ENCODE results near the gene ZNF750.

The ZNF750 gene

DNA sequence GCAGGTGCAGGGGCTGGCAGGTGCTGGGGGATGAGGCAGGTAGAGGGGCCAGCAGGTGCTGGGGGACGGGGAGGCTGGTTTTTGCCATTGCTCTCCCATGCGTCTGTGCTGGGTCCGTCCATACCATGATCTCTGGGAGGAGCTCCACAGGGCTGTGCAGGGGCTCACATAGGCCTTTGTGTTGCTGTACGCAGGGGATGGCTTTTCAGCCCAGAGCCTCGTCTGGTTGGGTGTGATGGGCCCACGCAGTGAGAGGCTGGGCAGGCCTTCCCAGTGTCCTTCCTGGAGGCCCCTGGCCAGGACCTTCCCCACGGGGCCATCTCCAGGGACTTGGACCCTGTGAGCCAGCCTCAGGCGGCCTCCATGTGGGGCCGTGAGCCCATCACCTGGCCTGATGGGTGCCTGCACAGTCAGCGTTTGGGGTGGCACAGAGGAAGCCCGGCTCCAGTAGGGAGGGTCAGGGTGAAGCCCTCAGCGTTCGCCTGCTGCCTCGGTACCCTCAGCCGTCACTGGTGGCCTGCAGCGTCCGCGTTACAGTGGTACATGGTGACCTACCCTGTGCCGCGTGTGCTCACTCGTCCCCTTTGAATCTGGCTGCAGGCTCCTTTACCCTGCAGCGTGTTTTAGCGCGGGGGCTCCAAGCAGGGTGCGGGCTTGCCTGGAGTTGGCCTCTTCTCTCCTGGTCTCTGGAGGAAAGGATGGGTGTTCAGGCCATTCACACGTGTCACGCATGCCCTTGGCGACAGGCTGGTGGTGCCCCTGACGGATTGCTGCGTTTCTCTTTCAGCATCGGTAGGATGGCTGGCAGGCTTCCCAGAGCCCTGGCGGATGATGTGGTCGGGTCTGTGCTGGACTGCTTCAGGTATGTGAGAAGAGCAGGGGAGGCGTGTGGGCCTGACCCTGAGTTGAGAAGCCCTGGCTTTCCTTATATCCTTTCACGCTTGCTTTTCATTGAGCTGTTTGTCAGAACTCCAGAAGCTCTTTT lies 30.6 kb downstream of the ZNF750 start:
- Histone ChIP-seq H3K27me3 (no peaks in the 10 kb centered on the region), H3K36me3 (peaks cover 16% of the 10 kb centered on the region)

DNA sequence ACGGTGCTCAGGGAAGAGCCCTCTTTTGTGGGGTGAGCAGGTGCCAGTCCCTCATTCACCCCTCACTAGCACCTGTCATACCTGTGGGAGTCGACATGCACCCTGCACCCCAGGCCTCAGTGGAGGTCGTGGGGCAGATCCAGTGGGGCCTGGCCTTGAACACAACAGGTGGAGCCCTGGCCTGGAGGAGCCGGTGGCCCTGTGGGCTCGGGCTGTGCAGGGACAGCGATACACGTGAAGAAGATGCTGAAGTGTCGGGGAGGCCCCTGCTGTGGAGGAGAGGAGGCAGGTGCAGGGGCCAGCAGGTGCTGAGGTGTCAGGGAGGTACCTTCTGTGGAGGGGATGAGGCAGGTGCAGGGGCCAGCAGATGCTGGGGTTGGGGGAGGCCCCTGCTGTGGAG lies 31.8 kb downstream of the ZNF750 start:
- no peaks in the 10 kb centered on the region for H3K4me1 ChIP-seq (ENCODE audit: control insufficient read depth in 1 of 2, insufficient read depth in 1 of 2, low read depth in 1 of 2, low read length in 1 of 2)
- H3K36me3 ChIP-seq, result peaks cover 16% of the 10 kb centered on the region
- H3K27ac ChIP-seq, result no peak overlapping the region
- H3K4me3 ChIP-seq (ENCODE audit: low read depth in 1 of 2, low read length in 1 of 2), result no peak overlapping the region
- TF ChIP-seq, protein P1, sequence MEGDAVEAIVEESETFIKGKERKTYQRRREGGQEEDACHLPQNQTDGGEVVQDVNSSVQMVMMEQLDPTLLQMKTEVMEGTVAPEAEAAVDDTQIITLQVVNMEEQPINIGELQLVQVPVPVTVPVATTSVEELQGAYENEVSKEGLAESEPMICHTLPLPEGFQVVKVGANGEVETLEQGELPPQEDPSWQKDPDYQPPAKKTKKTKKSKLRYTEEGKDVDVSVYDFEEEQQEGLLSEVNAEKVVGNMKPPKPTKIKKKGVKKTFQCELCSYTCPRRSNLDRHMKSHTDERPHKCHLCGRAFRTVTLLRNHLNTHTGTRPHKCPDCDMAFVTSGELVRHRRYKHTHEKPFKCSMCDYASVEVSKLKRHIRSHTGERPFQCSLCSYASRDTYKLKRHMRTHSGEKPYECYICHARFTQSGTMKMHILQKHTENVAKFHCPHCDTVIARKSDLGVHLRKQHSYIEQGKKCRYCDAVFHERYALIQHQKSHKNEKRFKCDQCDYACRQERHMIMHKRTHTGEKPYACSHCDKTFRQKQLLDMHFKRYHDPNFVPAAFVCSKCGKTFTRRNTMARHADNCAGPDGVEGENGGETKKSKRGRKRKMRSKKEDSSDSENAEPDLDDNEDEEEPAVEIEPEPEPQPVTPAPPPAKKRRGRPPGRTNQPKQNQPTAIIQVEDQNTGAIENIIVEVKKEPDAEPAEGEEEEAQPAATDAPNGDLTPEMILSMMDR (IDR thresholded peaks at IDR 0.05), result no peak
- no peaks in the 10 kb centered on the region for H3K9me3 ChIP-seq
- no peaks in the 10 kb centered on the region for H3K27me3 ChIP-seq

More for the DNA sequence above, 30.6 kb downstream of the ZNF750 start:
- no peak overlapping the region for H3K4me3 ChIP-seq (ENCODE audit: low read depth in 1 of 2, low read length in 1 of 2)
- TF ChIP-seq, protein P1 (IDR thresholded peaks at IDR 0.05), result no peak
- H3K9me3 ChIP-seq, result no peaks in the 10 kb centered on the region
- no peaks in the 10 kb centered on the region for H3K4me1 ChIP-seq (ENCODE audit: control insufficient read depth in 1 of 2, insufficient read depth in 1 of 2, low read depth in 1 of 2, low read length in 1 of 2)
- H3K27ac ChIP-seq, result no peak overlapping the region

DNA sequence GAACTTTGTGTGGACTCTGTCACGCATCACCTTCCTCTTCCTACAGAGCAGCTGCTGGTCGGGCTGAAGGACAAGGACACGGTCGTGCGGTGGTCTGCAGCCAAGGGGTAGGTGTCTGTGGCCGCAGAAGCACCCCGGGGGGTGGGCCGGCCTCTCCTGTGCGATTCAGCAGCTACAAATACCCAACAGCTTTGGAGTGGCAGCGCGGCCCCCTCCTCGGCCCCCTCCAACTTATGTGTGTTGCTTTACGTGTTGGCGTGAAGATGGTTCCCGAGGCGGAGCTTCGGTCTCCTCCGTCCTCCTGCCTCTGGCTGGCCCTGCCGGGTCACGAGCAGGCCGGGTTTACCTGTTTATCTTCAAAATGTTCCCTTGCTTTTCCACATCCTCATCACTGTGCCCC lies 32.3 kb downstream of the ZNF750 start:
- Histone ChIP-seq H3K4me3 (ENCODE audit: low read depth in 1 of 2, low read length in 1 of 2) (no peak overlapping the region), H3K27me3 (no peaks in the 10 kb centered on the region), H3K36me3 (peaks cover 16% of the 10 kb centered on the region)

DNA sequence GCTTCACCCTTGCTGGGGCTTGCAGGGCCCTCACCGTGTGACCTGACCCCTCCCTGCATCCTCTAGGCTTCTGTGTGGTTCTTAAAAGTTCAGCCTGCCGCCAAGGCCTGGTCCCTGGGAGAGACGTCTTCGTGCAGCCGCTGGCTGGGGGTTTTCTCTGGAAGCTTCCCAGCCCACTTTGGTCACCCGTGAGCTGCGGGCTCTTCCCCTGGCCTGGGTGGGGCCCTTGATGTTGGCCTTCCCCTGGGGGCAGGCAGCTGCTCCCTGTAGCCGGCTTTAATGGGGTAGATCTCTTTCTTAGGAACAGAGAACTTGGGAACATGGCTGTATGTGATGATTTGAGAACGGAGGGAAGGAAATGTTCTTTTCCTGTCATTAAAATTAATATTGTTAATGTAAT lies 32.7 kb downstream of the ZNF750 start:
- no peaks in the 10 kb centered on the region for H3K9me3 ChIP-seq

More for the DNA sequence above, 32.3 kb downstream of the ZNF750 start:
- TF ChIP-seq, protein P1 (IDR thresholded peaks at IDR 0.05), result no peak
- Histone ChIP-seq H3K9me3 (no peaks in the 10 kb centered on the region), H3K4me1 (ENCODE audit: control insufficient read depth in 1 of 2, insufficient read depth in 1 of 2, low read depth in 1 of 2, low read length in 1 of 2) (no peaks in the 10 kb centered on the region), H3K27ac (no peak overlapping the region)

DNA sequence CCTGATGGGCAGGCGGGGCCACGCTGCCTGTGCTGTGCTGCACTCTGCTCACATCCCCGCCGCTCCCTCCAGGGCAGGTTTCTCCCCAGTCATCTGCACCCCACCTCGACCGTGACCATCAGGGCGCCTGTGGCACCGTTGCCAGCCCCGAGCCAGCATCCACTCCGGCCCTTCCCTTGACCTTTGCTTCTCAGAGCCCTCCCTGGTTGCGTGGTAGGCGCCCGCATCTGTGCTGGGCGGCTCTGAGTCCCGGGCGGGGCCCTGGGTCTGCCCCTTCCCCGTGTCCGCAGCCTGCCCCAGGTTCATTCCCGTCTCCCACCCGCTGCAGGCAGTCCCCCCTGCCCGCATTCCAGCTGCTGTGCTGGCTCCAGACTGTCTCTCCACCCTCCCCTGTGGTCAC lies 33.2 kb downstream of the ZNF750 start:
- no peaks in the 10 kb centered on the region for H3K4me1 ChIP-seq (ENCODE audit: control insufficient read depth in 1 of 2, insufficient read depth in 1 of 2, low read depth in 1 of 2, low read length in 1 of 2)
- TF ChIP-seq, protein P1 (IDR thresholded peaks at IDR 0.05), result no peak
- H3K4me3 ChIP-seq (ENCODE audit: low read depth in 1 of 2, low read length in 1 of 2), result no peak overlapping the region
- peaks cover 13% of the 10 kb centered on the region for H3K36me3 ChIP-seq
- no peaks in the 10 kb centered on the region for H3K9me3 ChIP-seq
- no peak overlapping the region for H3K27ac ChIP-seq
- H3K27me3 ChIP-seq, result no peaks in the 10 kb centered on the region

More for the DNA sequence above, 32.7 kb downstream of the ZNF750 start:
- TF ChIP-seq, protein P1 (IDR thresholded peaks at IDR 0.05), result no peak
- Histone ChIP-seq H3K27me3 (no peaks in the 10 kb centered on the region), H3K4me3 (ENCODE audit: low read depth in 1 of 2, low read length in 1 of 2) (no peak overlapping the region), H3K27ac (no peak overlapping the region), H3K36me3 (peaks cover 16% of the 10 kb centered on the region), H3K4me1 (ENCODE audit: control insufficient read depth in 1 of 2, insufficient read depth in 1 of 2, low read depth in 1 of 2, low read length in 1 of 2) (no peaks in the 10 kb centered on the region)
